Uterus (tissue), 2 donors: Measurements from ENCODE around the gene MGAT4A.

ENCODE experiments used
- POLR2A ChIP-seq, 2 donors: fragments of 450-650 bp; IDR thresholded peaks; one replicate each; pipeline ENCODE4 v1.6.1; 2016; ENCODE audit warnings: antibody characterized with exemption in 2 of 2, mild to moderate bottlenecking in 1 of 2, moderate library complexity in 1 of 2
- TF ChIP-seq, protein P1 (sequence below), 4 experiments: fragments of 200-600 bp in 2 of 4; fragments of 450-650 bp in 2 of 4; sonication (generic) in 2 of 4; IDR thresholded peaks; one replicate each; pipeline ENCODE4 v1.5.1; 2016 to 2019; ENCODE audit warnings: antibody characterized with exemption in 4 of 4, mild to moderate bottlenecking in 2 of 4, moderate library complexity in 1 of 4

DNA sequence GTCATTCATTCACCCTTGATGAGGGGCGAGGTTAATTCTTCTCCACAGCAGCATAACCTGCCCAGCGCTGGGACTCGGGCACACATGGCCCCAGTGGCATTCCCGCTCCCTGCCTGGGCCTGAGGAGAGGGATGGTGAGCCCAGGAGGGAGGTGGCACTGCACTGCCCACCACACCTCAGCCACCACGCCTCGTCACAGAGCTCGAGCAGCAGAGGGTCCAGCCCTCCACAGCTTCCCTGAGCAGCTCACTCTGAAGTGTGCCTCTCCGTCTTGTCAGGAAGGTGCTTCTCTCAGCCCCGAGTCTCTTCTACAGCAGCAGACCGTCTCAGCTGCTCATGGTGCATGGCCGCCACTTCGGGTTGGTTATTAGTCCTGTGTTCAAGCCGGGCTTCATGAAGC is 157.5 kb downstream of the MGAT4A start:
- TF ChIP-seq, protein P1, sequence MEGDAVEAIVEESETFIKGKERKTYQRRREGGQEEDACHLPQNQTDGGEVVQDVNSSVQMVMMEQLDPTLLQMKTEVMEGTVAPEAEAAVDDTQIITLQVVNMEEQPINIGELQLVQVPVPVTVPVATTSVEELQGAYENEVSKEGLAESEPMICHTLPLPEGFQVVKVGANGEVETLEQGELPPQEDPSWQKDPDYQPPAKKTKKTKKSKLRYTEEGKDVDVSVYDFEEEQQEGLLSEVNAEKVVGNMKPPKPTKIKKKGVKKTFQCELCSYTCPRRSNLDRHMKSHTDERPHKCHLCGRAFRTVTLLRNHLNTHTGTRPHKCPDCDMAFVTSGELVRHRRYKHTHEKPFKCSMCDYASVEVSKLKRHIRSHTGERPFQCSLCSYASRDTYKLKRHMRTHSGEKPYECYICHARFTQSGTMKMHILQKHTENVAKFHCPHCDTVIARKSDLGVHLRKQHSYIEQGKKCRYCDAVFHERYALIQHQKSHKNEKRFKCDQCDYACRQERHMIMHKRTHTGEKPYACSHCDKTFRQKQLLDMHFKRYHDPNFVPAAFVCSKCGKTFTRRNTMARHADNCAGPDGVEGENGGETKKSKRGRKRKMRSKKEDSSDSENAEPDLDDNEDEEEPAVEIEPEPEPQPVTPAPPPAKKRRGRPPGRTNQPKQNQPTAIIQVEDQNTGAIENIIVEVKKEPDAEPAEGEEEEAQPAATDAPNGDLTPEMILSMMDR (IDR thresholded peaks at IDR 0.05): no peak
- no peak for TF ChIP-seq POLR2A (IDR thresholded peaks at IDR 0.05)
